Fibroblast of skin of back (primary cell): ENCODE measurements around the gene ETNK2. TPM values are rescaled to one million over a fixed set of nuclear protein-coding genes. Genes with fewer than 3 reads are reported as not detected.

Source experiments
- DNase-seq: peaks from one replicate; pipeline ENCODE4 v3.0.0-alpha.2; 2013
- polyA plus RNA-seq, 2 experiments: library from polyadenylated mRNA; unstranded; fragments of 120-200 nt; gene quantifications; one replicate each; pipeline ENCODE4 v1.2.1, GENCODE V29; 2013; ENCODE audit not compliant: insufficient read length in 2 of 2

The ETNK2 gene, protein sequence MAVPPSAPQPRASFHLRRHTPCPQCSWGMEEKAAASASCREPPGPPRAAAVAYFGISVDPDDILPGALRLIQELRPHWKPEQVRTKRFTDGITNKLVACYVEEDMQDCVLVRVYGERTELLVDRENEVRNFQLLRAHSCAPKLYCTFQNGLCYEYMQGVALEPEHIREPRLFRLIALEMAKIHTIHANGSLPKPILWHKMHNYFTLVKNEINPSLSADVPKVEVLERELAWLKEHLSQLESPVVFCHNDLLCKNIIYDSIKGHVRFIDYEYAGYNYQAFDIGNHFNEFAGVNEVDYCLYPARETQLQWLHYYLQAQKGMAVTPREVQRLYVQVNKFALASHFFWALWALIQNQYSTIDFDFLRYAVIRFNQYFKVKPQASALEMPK
- 7.7 TPM for polyA plus RNA-seq (2013, experiment 1 of 2; ENCODE audit: insufficient read length)
- 11.0 TPM for polyA plus RNA-seq (2013, experiment 2 of 2; ENCODE audit: insufficient read length)

DNA sequence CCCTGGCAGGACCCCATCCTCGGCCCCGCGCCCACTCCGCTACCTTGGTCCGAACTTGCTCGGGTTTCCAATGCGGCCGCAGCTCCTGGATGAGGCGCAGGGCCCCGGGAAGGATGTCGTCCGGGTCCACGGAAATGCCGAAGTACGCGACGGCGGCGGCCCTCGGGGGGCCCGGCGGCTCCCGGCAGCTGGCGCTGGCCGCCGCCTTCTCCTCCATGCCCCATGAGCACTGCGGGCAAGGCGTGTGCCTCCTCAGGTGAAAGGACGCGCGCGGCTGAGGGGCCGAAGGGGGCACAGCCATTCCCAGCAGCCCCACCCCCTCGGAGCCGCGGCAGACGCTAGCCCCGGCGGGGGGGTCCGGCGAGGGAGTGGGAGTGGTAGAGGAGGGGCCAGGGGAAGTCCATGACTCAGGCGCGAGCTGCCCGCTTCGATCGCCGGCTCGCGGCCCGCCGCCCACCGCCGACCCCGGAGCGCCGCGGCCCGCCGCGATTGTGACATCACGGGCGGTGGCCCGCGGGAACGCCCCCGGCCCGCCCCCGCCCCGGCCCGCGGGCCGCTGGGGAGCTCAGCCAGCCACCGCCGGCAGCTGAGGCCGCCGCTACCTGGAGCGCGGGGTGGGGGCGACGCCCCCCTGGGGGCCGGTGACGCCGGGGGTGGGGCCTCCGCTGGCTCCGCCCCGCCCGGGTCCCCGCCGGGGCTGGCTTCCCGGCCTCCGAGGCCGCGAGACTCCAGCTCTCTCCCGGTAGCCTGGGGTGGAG is at the start of gene ETNK2:
Gene ETNK2, minus strand, starts transcription at position 493 of the 758 bp plus-strand sequence. Its CDS starts 192 bp downstream, at position 301.
- peak; percentile 58 for DNase-seq

DNA sequence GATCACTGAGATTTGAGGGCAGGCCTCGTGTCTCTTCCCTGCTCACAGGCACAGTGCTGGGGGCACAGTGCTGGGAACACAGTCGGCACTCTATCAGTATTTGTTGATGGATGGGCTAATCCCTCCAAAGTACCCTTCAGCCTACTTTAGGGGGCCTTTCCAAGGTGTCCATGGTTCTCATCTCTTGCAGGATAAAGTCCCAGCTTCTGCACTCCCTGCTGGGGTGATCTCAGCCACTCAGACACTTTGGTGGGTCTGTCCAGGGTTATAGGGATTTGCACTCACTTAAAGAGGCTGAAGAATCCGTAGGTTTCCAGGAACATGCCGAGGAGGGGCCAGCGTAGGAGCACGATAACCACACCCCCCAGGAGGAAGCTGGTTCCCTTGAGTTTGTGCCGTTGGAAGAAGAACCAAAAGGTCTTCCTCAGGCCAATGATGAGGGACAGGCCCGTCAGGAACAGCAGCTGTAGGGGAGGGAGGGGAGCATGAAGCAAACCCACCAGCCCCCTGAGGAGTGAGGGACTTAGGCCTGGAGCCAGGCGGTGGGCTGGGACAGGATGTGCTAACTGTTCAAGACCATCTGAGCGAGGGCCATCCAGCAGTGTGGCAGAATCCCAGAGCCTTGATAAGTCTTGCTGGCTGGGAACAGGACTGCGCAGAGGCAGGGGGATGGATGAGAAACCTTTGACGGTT is 49.6 kb upstream of the ETNK2 start:
- no peak for DNase-seq

GRCh38 chr1:204199579-204199978 is 47.7 kb upstream of the ETNK2 start:
- no peak for DNase-seq

DNA sequence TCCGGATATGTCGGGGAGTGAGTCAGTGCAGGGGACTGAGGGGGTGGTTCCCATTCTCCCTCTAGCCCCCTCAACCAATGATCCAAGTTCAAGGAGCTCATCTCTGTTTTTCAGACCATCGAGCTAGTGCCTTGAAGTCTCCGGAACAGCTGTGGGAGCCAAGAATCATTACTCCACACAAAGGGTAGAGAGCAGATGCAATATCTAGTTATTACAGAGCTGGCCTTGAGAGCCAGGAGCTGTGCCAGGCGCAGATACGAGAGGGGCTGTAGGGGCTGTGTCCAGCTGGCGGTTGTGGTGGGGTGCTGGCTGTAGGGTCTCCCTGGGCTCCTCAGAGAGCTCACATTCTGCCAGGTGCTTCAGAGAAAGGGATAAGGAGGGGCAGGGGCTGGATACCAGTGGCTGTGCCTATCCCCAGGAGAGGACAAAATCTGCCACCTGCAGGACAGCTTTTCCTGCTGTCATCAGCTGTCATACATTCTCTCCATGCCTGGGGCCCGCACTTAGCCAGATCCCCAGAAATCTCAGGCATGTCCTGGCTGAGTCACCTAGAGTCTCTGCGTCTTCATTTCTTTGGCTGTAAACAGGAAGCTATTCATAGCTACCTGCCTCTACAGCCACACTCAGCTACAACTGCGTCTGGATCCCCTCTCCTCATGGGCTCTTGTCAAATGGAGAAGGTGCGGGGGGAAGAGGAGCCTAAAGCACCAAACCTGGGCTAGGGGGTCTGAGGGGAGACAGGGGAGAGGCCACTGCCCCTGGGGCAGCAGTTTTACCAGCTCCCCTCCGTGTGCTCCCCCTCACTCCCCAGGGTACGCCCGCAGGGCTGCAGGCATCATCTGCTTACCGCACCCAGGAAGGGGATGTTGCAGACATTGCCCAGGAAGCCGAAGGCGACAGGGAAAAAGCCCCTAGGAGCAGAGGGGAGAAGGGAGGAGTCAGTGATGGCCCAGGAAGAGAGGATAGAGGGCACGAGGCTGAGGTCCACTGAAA is 46.8 kb upstream of the ETNK2 start:
- DNase-seq, result peak; percentile 83

DNA sequence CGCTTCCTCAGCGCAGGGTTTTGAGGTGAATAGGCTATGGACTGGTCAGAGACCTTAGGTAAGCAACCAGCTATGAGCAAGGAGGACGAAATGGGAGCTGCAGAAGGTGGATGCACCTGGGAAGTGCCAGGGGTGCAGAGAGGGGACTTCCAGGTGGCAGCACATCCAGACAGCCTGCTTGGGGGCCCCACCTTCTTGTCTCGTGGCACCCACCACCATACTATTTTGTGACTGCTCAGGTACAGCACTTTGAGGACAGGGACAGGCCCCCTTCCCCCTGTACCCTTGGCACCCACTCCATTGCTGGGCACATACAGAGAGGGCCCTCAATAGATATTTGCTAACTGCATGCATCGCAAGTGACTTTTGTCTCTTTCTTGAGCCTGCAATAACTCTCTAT is 45.2 kb upstream of the ETNK2 start:
- DNase-seq, result no peak

DNA sequence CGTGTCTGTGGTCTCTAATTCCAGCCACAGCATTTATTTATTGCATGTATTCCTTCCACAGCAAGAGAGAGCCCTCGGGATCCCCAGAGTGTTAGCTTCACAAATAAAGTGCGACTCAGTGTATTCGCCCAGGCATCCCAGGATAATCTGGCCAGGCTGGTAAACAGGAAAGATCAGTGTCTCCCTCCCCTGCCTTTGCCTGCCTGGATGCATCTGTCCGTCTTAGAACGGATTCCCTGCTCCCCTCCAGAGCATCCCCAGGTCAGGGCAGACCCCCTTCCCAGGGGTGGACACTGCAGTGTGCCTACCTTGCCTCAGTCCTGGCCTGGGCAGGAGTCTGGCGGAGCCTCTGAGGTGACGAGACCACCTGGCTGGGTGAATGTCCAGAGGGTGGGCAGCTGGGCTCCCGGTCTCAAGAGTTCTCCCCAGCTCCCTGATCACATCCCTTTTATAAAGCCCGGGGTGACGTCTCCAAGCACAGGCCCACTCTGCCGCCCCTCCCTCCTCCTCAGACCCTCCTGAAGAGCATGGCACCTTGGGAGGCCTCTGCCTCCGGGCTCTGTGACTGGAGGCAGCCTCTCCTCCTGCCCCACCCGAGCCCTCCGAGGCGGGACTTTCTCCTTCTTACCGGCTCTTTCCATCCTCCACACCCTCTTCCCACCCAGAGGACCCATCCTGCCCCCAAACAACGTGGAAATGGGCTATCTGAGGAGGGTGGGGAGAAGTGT is 44.4 kb upstream of the ETNK2 start, which contains the start of gene KISS1:
Gene KISS1, minus strand, starts transcription at position 424 of the 728 bp plus-strand sequence. CDS start 3,615 bp downstream, outside the sequence.
- no peak for DNase-seq

- no peak for DNase-seq
Observed at GRCh38 chr1:204194771-204195170, 42.9 kb upstream of the ETNK2 start.

- DNase-seq, result no peak
Observed at GRCh38 chr1:204194080-204194479, 42.2 kb upstream of the ETNK2 start.

DNA sequence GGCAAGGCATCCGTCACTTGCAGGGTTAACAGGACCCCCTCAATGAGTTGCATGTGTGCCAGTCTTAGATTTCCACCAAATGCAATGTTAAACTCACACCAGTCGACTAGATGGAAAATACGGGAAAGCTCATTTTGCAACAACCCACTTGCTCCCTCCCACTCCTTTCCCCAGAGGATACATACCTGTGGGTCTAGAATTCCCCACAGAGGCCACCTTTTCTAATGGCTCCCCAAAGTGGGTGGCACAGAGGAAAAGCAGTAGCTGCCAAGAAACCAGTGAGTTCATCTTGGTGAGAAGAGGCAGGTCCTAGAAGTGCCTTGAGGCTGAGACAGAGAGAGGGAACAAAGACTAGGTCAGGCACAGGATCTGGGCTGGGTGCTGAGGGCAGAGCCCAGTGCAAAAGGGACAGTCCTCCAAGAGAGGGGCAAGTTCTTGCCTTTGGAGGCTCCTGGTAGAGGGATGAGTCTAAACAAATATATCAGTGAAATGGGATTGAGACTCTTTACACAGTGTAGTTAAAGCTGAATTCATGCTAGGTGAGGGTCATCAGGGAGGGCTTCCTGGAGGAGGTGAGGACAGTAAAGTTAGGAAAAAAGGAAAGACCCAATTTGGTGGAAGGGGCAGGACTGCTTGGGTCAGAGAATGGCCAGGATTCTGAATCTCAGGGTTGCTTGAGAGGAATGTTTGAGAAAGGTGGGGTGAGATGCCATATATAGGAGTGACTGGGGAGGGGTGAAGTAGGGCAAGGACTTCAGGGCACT is 40.9 kb upstream of the ETNK2 start:
- no peak for DNase-seq

DNA sequence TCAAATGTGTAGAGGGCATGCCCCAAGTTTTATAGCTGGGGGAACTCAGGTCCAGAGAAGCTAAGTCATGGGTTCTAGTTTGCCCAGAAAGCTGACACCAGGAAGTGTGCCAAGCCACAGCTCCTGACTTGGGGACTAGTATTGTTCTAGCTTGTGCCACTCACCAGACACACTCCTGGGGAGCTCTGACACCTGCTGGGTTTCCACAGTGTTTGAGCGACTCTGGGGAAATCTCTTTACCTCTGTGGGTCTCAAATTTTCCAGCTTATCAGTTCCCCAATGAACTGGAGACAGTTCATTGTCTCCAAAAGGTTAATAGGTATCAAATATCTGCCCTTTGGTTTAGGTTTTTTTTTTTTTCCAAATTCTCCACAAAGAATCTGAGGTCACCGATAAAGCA is 40.2 kb upstream of the ETNK2 start:
- DNase-seq, result no peak

- no peak for DNase-seq
Observed at GRCh38 chr1:204191456-204191855, 39.6 kb upstream of the ETNK2 start.

GRCh38 chr1:204190212-204191211 is 38.7 kb upstream of the ETNK2 start:
- peak; percentile 21 for DNase-seq

- no peak for DNase-seq
Observed at GRCh38 chr1:204188959-204189639, 37.3 kb upstream of the ETNK2 start.

GRCh38 chr1:204186597-204186996 is 34.8 kb upstream of the ETNK2 start:
- no peak for DNase-seq

DNA sequence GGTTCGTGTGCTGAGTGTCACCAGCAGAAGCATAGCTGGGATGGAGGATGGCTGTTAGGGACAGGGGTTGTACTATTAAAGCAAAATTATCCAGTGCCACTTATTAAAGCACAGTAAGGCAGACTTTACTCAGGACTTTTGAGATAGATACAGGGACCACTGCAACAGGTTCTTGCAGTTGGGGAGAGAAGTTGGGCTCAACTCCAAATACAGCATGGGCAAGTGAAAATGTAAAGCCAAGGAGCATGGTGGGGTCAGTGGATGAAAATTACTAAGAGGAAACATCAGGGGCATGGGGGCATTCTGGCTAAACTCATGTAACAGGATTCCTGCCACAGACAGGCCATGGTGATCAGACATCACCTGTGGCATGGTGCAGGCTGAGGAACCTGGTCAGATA is 29.3 kb upstream of the ETNK2 start:
- DNase-seq, result no peak

GRCh38 chr1:204180133-204180532 is 28.3 kb upstream of the ETNK2 start:
- DNase-seq, result no peak

GRCh38 chr1:204178487-204179281 is 26.8 kb upstream of the ETNK2 start:
- no peak for DNase-seq
